GM21723 (cell line): Measurements from ENCODE around the gene FOXQ1.
"Not testable (repeated sequence)": the region's sequence is repeated elsewhere in the genome, so short reads cannot be mapped to it uniquely, and the experiment has no call there.

Experiments used
- ATAC-seq: cut with Tn5 transposase; IDR thresholded peaks from one replicate; pipeline ENCODE4 v1.9.1; 2021; ENCODE audit warnings: mild to moderate bottlenecking, moderate library complexity; ENCODE audit not compliant: unreplicated experiment

FOXQ1 gene

GRCh38 chr6:1361717-1362116, 49.8 kb downstream of the FOXQ1 start:
- not testable (repeated sequence) for ATAC-seq

- no peak for ATAC-seq
Measured at GRCh38 chr6:1362643-1363042, 50.7 kb downstream of the FOXQ1 start.

- ATAC-seq, result no peak
Measured at GRCh38 chr6:1363298-1363697, 51.4 kb downstream of the FOXQ1 start.

GRCh38 chr6:1363729-1364572, 52.1 kb downstream of the FOXQ1 start:
- no peak for ATAC-seq
